GM20000 (cell line): ENCODE measurements around the gene CETP.

ENCODE experiments used
- DNase-seq: peaks from one replicate; pipeline ENCODE4 v3.0.0; 2012; ENCODE audit warnings: low spot score
- TF ChIP-seq, protein P1 (sequence below): IDR thresholded peaks from 2 replicates; pipeline ENCODE4 v1.5.1; 2012; ENCODE audit warnings: mild to moderate bottlenecking, control low read depth; ENCODE audit errors: extremely low read depth, missing control alignments

CETP gene

DNA sequence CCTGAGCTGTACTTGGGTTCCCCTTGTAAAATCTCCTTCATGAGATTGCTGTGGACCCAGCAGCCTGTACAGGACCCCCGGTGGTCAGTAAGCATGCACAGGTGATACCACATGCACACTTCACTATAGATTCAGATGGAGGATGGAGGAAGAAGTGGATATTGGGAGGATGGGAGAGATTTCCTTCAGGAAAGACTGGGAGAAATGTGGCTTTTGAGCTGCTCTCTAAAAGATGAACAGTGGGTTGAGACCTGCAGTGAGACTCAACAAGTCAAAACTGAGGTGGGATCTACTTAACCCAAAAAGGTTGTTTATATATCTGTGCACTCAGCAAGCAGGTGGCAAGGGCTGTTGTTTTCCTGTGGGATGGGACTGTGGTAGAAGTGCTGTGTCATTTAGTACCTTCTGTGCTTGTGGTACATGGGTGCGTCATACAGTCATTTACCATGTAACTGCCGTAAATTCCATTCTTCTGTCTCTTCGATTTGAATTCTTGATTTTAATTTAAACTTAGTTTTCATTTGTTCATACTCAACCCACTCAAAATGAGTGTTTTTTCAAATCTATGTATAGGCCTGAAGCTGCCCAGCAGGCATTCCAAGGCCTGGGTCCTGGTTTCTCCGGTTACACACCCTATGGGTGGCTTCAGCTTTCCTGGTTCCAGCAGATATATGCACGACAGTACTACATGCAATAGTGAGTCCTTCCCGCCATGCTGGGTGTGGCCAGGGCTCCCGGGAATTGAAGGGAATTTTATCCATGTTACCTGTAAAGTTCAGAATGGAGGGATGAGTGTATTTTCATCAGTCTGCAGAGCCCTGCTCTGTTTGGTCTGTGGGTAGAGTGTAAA lies 22.9 kb upstream of the CETP start:
- no peak for DNase-seq
- TF ChIP-seq, protein P1, sequence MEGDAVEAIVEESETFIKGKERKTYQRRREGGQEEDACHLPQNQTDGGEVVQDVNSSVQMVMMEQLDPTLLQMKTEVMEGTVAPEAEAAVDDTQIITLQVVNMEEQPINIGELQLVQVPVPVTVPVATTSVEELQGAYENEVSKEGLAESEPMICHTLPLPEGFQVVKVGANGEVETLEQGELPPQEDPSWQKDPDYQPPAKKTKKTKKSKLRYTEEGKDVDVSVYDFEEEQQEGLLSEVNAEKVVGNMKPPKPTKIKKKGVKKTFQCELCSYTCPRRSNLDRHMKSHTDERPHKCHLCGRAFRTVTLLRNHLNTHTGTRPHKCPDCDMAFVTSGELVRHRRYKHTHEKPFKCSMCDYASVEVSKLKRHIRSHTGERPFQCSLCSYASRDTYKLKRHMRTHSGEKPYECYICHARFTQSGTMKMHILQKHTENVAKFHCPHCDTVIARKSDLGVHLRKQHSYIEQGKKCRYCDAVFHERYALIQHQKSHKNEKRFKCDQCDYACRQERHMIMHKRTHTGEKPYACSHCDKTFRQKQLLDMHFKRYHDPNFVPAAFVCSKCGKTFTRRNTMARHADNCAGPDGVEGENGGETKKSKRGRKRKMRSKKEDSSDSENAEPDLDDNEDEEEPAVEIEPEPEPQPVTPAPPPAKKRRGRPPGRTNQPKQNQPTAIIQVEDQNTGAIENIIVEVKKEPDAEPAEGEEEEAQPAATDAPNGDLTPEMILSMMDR: no peak

DNA sequence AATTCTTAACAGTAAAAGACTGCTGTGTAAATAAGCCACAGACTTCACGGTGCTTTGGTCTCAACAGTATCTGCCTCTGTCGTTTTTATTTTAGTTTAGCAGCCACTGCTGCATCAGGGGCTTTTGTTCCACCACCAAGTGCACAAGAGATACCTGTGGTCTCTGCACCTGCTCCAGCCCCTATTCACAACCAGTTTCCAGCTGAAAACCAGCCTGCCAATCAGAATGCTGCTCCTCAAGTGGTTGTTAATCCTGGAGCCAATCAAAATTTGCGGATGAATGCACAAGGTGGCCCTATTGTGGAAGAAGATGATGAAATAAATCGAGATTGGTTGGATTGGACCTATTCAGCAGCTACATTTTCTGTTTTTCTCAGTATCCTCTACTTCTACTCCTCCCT lies 21.9 kb upstream of the CETP start:
- TF ChIP-seq, protein P1: no peak
- DNase-seq: no peak

DNA sequence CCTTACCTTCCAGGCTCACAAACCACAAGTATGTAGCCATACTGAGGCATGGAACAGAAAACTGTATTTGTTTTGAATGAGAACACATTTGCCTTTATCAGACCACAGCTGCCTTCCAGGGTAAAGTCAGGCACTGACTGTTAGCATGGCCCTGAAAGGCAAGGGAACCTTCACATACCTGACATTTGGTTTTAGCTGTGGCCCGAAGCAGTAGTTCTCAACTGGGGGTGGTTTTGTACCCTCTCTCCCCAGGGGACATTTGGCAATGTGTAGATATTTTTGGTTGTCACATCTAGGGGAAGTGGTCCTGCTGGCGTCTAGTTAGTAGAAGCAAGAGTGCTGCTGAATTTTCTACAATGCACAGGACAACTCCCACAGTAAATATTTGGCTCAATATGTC lies 20.7 kb upstream of the CETP start:
- TF ChIP-seq, protein P1: no peak
- no peak for DNase-seq

DNA sequence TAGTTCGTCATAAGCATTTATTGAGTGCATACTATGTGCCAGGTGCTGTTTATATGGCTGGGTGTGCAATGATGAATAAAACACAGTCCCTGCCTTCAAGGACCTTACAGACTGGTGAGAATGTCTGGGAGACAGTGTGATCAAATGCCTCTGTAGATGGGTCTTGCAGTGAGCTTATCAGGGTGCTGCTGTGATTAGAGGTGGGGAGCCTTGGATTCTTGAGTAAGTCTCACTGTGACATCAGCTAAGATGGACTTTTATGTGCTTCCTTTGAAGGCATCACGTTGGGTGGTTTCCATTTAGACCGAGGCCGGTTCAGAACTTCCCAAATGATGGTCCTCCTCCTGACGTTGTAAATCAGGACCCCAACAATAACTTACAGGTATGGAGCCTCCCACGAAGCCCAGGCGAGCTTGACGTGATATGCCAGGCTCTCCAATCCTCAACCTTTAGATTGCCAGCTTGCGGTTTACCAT lies 19.9 kb upstream of the CETP start:
- DNase-seq: no peak
- TF ChIP-seq, protein P1: no peak

DNA sequence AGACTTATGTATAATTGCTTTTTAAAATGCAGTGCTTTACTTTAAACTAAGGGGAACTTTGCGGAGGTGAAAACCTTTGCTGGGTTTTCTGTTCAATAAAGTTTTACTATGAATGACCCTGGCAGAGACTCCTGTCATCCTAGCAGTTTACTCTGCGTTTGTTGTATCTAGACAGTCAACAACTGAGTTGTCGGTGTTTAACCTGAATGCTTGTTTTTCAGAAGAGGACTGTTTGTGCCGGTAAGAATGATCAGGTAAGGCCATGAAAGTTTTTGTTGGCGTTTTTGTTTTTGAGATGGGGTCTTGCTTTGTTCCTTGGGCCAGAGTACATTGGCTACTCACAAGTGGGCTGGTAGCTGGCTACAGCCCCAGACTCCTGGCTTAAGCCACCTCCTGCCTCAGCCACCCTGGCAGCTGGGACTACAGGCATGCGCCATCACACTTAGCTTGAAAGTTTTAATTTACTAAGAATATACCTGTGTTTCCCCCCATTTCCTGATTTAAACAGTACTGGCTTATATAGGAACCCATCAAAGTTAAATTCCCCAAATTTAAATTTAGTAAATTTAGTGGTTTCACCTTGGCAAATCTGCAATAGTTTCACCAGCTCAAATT lies 17.9 kb upstream of the CETP start:
- DNase-seq: no peak
- TF ChIP-seq, protein P1: no peak

DNA sequence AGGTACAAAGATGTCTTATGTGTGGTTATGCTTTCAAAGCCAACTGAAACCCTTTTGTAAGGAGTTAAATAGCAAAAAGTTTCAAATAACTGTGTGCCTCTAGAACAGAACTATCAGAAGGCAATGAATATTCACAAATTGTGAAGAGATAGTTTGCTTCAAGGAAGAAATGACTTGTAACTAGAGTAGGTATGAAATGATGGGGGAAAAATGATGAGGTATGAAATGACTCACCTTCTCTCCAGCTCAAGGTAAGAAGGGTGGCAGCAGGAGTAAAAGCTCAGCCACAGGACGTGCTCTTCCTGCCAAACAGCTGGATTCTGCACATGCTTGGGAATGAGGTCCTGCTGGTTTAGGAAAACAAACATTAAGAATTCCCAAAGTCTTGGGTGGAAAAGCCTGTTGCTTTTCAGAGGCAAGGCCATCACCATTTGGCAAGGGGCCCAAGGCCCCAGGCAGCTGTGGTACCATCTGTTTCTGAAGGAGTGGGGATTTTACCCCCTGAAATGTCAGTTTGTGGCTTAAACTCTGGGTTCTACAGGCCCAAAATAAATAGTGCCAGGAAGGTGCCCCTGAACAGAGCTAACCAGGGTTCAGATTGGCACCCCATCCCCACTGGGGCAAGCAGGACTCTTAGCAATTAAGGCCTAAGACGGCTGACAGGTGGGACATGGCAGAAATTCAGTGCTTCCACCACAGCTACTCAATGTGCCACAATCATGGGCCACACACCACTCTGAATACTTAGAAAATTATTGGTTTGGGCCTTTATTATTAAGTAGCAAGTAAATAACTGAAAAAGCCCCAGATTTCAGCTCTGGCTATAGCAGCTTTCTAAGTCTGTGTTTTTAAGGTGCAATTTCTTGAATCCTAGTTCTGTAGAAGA lies 16.6 kb upstream of the CETP start:
- TF ChIP-seq, protein P1: no peak
- no peak for DNase-seq
